Cardiac muscle cell (in vitro differentiated cells and primary cell): ENCODE data around the gene KIF5C. TPM values are rescaled to one million over a fixed set of nuclear protein-coding genes. Genes with fewer than 3 reads are reported as not detected.

Experiments used
- DNase-seq, 2 donors: peaks; one replicate each; pipeline versions ENCODE4 v3.0.0 to v3.0.0-alpha.2; 2010 to 2017; ENCODE audit warnings: low read depth in 1 of 2, low spot score in 1 of 2
- H3K27ac ChIP-seq: fragments of 200-600 bp; sonication (generic); 2 replicates; pipeline ENCODE4 v1.5.1; 2016
- H3K27me3 ChIP-seq: fragments of 200-600 bp; sonication (generic); 2 replicates; pipeline ENCODE4 v1.6.0; 2016; ENCODE audit warnings: control low read depth
- H3K36me3 ChIP-seq: fragments of 200-600 bp; sonication (generic); 2 replicates; pipeline ENCODE4 v1.5.1; 2016; ENCODE audit warnings: control low read depth
- H3K4me1 ChIP-seq: fragments of 200-600 bp; sonication (generic); 2 replicates; pipeline ENCODE4 v1.8.1; 2017; ENCODE audit warnings: low read depth, mild to moderate bottlenecking, mixed run types
- H3K4me3 ChIP-seq: fragments of 200-600 bp; sonication (generic); 2 replicates; pipeline ENCODE4 v1.5.1; 2016; ENCODE audit warnings: mild to moderate bottlenecking
- H3K9me3 ChIP-seq: fragments of 200-600 bp; sonication (generic); 2 replicates; pipeline ENCODE4 v1.5.1; 2017; ENCODE audit warnings: low read depth, mild to moderate bottlenecking, control low read depth
- CTCF ChIP-seq: IDR thresholded peaks from 2 replicates; pipeline ENCODE4 v1.5.1; 2012; ENCODE audit warnings: low read depth, mild to moderate bottlenecking, low read length
- polyA plus RNA-seq: library from polyadenylated mRNA; unstranded; fragments of >200 nt; fragmentation: Nextera tagmentation; extraction: Ambion mirVana; gene quantifications from 2 replicates; pipeline ENCODE4 v1.2.1, GENCODE V29; 2016
- total RNA-seq: library from RNA; depleted of rRNA; stranded (reverse); fragments of >200 nt; gene quantifications from 2 replicates; pipeline ENCODE4 v1.2.3, GENCODE V29; 2016

Gene KIF5C
- total and polyA plus RNA-seq, 2 experiments from 2014 or later, result 0.82 to 3.0 TPM

GRCh38 chr2:149028891-149029290, 153.9 kb downstream of the KIF5C start:
- Histone ChIP-seq H3K9me3 (no peaks in the 10 kb centered on the region), H3K27ac (no peak overlapping the region), H3K4me3 (no peak overlapping the region), H3K36me3 (no peaks in the 10 kb centered on the region), H3K27me3 (no peaks in the 10 kb centered on the region), H3K4me1 (no peaks in the 10 kb centered on the region)
- TF ChIP-seq CTCF, result no peak
- DNase-seq, result no peak

- Histone ChIP-seq H3K27me3 (no peaks in the 10 kb centered on the region), H3K9me3 (no peaks in the 10 kb centered on the region), H3K27ac (no peak overlapping the region), H3K4me3 (no peak overlapping the region), H3K36me3 (no peaks in the 10 kb centered on the region), H3K4me1 (no peaks in the 10 kb centered on the region)
- no peak for TF ChIP-seq CTCF
- no peak for DNase-seq
These were observed 154.4 kb downstream of the KIF5C start for GRCh38 chr2:149029307-149029965.

- Histone ChIP-seq H3K9me3 (no peaks in the 10 kb centered on the region), H3K36me3 (no peaks in the 10 kb centered on the region), H3K4me3 (no peak overlapping the region), H3K27ac (no peak overlapping the region), H3K4me1 (no peaks in the 10 kb centered on the region), H3K27me3 (no peaks in the 10 kb centered on the region)
- no peak for DNase-seq
- TF ChIP-seq CTCF, result no peak
These were observed 156.4 kb downstream of the KIF5C start for GRCh38 chr2:149031396-149031795.

- no peak for DNase-seq
These were observed 158.7 kb downstream of the KIF5C start for GRCh38 chr2:149033716-149034115.

GRCh38 chr2:149034406-149034805, 159.4 kb downstream of the KIF5C start:
- H3K27ac ChIP-seq, result no peak overlapping the region
- DNase-seq, result no peak
- no peaks in the 10 kb centered on the region for H3K9me3 ChIP-seq
- peaks cover 10% of the 10 kb centered on the region for H3K27me3 ChIP-seq
- H3K4me1 ChIP-seq, result no peaks in the 10 kb centered on the region
- no peaks in the 10 kb centered on the region for H3K36me3 ChIP-seq
- H3K4me3 ChIP-seq, result no peak overlapping the region
- TF ChIP-seq CTCF, result no peak

More at GRCh38 chr2:149033716-149034115, 158.7 kb downstream of the KIF5C start:
- Histone ChIP-seq H3K9me3 (no peaks in the 10 kb centered on the region), H3K4me1 (no peaks in the 10 kb centered on the region), H3K4me3 (no peak overlapping the region), H3K27me3 (peaks cover 10% of the 10 kb centered on the region), H3K27ac (no peak overlapping the region), H3K36me3 (no peaks in the 10 kb centered on the region)
- no peak for TF ChIP-seq CTCF
